ENCODE data around the gene ST8SIA5.

The ST8SIA5 gene

GRCh38 chr18:46677611-46678010 lies 79.2 kb downstream of the ST8SIA5 start:
- DNase-seq (no peak), ATAC-seq (ENCODE audit: insufficient read depth, low read depth) (no peak)
- H3K27ac ChIP-seq (ENCODE audit: low read length): no peak overlapping the region
- H3K36me3 ChIP-seq (ENCODE audit: insufficient read depth, low read length): no peaks in the 10 kb centered on the region
- H3K4me3 ChIP-seq (ENCODE audit: low read depth in 1 of 2, low read length in 2 of 2): no peak overlapping the region
- no peaks in the 10 kb centered on the region for H3K79me2 ChIP-seq (ENCODE audit: insufficient read depth, low read length)
- peaks cover 24% of the 10 kb centered on the region for H3K27me3 ChIP-seq (ENCODE audit: insufficient read depth, low read length, poor library complexity)
- no peaks in the 10 kb centered on the region for H3K4me1 ChIP-seq (ENCODE audit: insufficient read depth, low read length)
- no peak overlapping the region for H3K4me2 ChIP-seq (ENCODE audit: insufficient read depth, low read length)
- no peaks in the 10 kb centered on the region for H3K9me3 ChIP-seq (ENCODE audit: insufficient read depth, low read length, severe bottlenecking)
- no peak overlapping the region for H2AFZ ChIP-seq (ENCODE audit: low read depth, low read length)
- H4K20me1 ChIP-seq (ENCODE audit: insufficient read depth, low read length): peaks cover 3% of the 10 kb centered on the region; the same call in 1 of the 2 replicates
- TF ChIP-seq CTCF (IDR thresholded peaks at IDR 0.05; ENCODE audit: borderline replicate concordance, extremely low read depth, low read length, poor library complexity, severe bottlenecking): no peak
- no peak for TF ChIP-seq EZH2 (IDR thresholded peaks at IDR 0.05; ENCODE audit: borderline replicate concordance, low read depth, low read length, severe bottlenecking)
- H3K9ac ChIP-seq (ENCODE audit: low read depth, low read length): no peak overlapping the region

- TF ChIP-seq CTCF (IDR thresholded peaks at IDR 0.05; ENCODE audit: borderline replicate concordance, extremely low read depth, low read length, poor library complexity, severe bottlenecking) (no peak), EZH2 (IDR thresholded peaks at IDR 0.05; ENCODE audit: borderline replicate concordance, low read depth, low read length, severe bottlenecking) (no peak)
- no peaks in the 10 kb centered on the region for H3K9me3 ChIP-seq (ENCODE audit: insufficient read depth, low read length, severe bottlenecking)
- no peak overlapping the region for H3K27ac ChIP-seq (ENCODE audit: low read length)
- H3K4me1 ChIP-seq (ENCODE audit: insufficient read depth, low read length): no peaks in the 10 kb centered on the region
- peaks cover 3% of the 10 kb centered on the region; the same call in 1 of the 2 replicates for H4K20me1 ChIP-seq (ENCODE audit: insufficient read depth, low read length)
- no peak overlapping the region for H2AFZ ChIP-seq (ENCODE audit: low read depth, low read length)
- ATAC-seq (ENCODE audit: insufficient read depth, low read depth): no peak
- no peak overlapping the region for H3K9ac ChIP-seq (ENCODE audit: low read depth, low read length)
- H3K36me3 ChIP-seq (ENCODE audit: insufficient read depth, low read length): no peaks in the 10 kb centered on the region
- no peaks in the 10 kb centered on the region for H3K79me2 ChIP-seq (ENCODE audit: insufficient read depth, low read length)
- H3K4me2 ChIP-seq (ENCODE audit: insufficient read depth, low read length): no peak overlapping the region
- H3K27me3 ChIP-seq (ENCODE audit: insufficient read depth, low read length, poor library complexity): peaks cover 24% of the 10 kb centered on the region
- DNase-seq: no peak
- H3K4me3 ChIP-seq (ENCODE audit: low read depth in 1 of 2, low read length in 2 of 2): no peak overlapping the region
Measured at GRCh38 chr18:46676182-46676835, 80.5 kb downstream of the ST8SIA5 start.

- Histone ChIP-seq H3K9ac (ENCODE audit: low read depth, low read length) (no peak overlapping the region), H3K9me3 (ENCODE audit: insufficient read depth, low read length, severe bottlenecking) (no peaks in the 10 kb centered on the region), H4K20me1 (ENCODE audit: insufficient read depth, low read length) (peaks cover 3% of the 10 kb centered on the region; the same call in 1 of the 2 replicates), H3K36me3 (ENCODE audit: insufficient read depth, low read length) (no peaks in the 10 kb centered on the region), H3K27ac (ENCODE audit: low read length) (no peak overlapping the region), H2AFZ (ENCODE audit: low read depth, low read length) (no peak overlapping the region), H3K27me3 (ENCODE audit: insufficient read depth, low read length, poor library complexity) (peaks cover 24% of the 10 kb centered on the region), H3K4me3 (ENCODE audit: low read depth in 1 of 2, low read length in 2 of 2) (no peak overlapping the region), H3K4me2 (ENCODE audit: insufficient read depth, low read length) (no peak overlapping the region), H3K4me1 (ENCODE audit: insufficient read depth, low read length) (no peaks in the 10 kb centered on the region), H3K79me2 (ENCODE audit: insufficient read depth, low read length) (no peaks in the 10 kb centered on the region)
- ATAC-seq (ENCODE audit: insufficient read depth, low read depth): no peak
- no peak for DNase-seq
- TF ChIP-seq CTCF (IDR thresholded peaks at IDR 0.05; ENCODE audit: borderline replicate concordance, extremely low read depth, low read length, poor library complexity, severe bottlenecking) (no peak), EZH2 (IDR thresholded peaks at IDR 0.05; ENCODE audit: borderline replicate concordance, low read depth, low read length, severe bottlenecking) (no peak)
Measured at GRCh38 chr18:46675112-46675511, 81.7 kb downstream of the ST8SIA5 start.
